ENCODE measurements around the gene FES. TPM values are rescaled to one million over a fixed set of nuclear protein-coding genes. Genes with fewer than 3 reads are reported as not detected.
A peak's percentile ranks its signal among the peaks of the same experiment; 100 is the strongest.

Gene FES
- total and polyA plus RNA-seq, 2 of the 13 experiments (the other 11 are each of a cell fraction or from before 2014, with no cell fraction given) = 4.0 to 9.5 TPM

DNA sequence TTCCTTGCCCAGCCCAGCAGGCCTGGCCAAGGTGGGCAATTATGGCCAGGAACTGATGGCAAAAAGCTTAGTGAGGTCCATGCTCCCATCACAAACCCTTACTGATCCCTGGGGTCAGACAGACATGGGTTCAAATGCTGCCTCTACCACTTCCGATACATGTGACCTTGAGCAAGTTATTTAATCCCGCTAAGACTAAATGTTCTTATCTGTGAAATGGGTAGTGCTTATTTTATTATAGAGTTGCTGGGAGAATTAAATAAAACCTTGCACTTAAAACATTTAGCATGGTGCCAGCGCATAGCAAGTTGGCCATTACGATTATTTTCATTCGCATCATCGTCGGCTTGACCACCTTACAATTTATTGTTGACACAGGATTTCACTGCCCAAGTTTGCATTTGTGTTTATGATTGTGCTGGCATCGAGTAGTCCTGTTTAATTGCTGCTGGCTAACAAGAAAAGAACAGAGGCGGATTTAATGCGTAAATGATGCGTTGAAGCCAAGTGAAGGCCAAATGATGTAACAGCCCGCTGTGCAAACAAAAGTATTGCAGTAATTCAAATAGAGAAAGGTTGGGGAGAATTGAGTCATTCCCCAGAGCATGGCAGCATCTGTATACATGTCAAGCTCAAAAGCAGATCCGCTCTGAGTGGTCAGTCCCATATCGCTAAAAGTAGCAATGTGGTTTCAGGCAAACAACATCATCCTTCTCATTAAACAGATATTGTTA, 23.2 kb upstream of the FES start (continued):
- TF ChIP-seq ZNF7 (CRISPR knock-in tag; IDR thresholded peaks at IDR 0.05) = peak; percentile 87
- TF ChIP-seq KLF6 (CRISPR knock-in tag; IDR thresholded peaks at IDR 0.05) = peak; percentile 73; the same call in 1 of the 2 replicates
- no peak for TF ChIP-seq EED (CRISPR knock-in tag; IDR thresholded peaks at IDR 0.05)
- no peak for TF ChIP-seq ZNF232 (CRISPR knock-in tag; IDR thresholded peaks at IDR 0.05; ENCODE audit: borderline replicate concordance)
- TF ChIP-seq ZNF12 (CRISPR knock-in tag; IDR thresholded peaks at IDR 0.05) = peak; percentile 84; the same call in 1 of the 2 replicates
- peak; percentile 58; the same call in 1 of the 2 replicates for TF ChIP-seq ZNF780A (CRISPR knock-in tag; IDR thresholded peaks at IDR 0.05)
- TF ChIP-seq ZBTB21 (CRISPR knock-in tag; IDR thresholded peaks at IDR 0.05) = peak; percentile 49; the same call in 1 of the 2 replicates
- TF ChIP-seq HOMEZ (CRISPR knock-in tag; IDR thresholded peaks at IDR 0.05; ENCODE audit: low read depth) = 0 out of 2 replicates have a peak, but pooled peaks have one; percentile 21
- TF ChIP-seq ZNF543 (CRISPR knock-in tag; IDR thresholded peaks at IDR 0.05) = no peak
- peak; percentile 73 for TF ChIP-seq JUND (CRISPR knock-in tag; IDR thresholded peaks at IDR 0.05)
- TF ChIP-seq ZNF383 (CRISPR knock-in tag; IDR thresholded peaks at IDR 0.05; ENCODE audit: borderline replicate concordance) = no peak
- no peak for TF ChIP-seq ZNF510 (CRISPR knock-in tag; IDR thresholded peaks at IDR 0.05; ENCODE audit: low read depth)
- TF ChIP-seq BRCA1 (CRISPR knock-in tag; IDR thresholded peaks at IDR 0.05) = no peak
- peak; percentile 82 for TF ChIP-seq ZNF775 (CRISPR knock-in tag; IDR thresholded peaks at IDR 0.05; ENCODE audit: borderline replicate concordance)
- no peak for TF ChIP-seq AHR (CRISPR knock-in tag; IDR thresholded peaks at IDR 0.05)
- TF ChIP-seq HMGXB3 (CRISPR knock-in tag; IDR thresholded peaks at IDR 0.05; ENCODE audit: borderline replicate concordance) = peak; percentile 68; the same call in 1 of the 2 replicates
- 0 out of 2 replicates have a peak, but pooled peaks have one; percentile 81 for TF ChIP-seq MEIS2 (CRISPR knock-in tag; IDR thresholded peaks at IDR 0.05)
- TF ChIP-seq, protein P1, sequence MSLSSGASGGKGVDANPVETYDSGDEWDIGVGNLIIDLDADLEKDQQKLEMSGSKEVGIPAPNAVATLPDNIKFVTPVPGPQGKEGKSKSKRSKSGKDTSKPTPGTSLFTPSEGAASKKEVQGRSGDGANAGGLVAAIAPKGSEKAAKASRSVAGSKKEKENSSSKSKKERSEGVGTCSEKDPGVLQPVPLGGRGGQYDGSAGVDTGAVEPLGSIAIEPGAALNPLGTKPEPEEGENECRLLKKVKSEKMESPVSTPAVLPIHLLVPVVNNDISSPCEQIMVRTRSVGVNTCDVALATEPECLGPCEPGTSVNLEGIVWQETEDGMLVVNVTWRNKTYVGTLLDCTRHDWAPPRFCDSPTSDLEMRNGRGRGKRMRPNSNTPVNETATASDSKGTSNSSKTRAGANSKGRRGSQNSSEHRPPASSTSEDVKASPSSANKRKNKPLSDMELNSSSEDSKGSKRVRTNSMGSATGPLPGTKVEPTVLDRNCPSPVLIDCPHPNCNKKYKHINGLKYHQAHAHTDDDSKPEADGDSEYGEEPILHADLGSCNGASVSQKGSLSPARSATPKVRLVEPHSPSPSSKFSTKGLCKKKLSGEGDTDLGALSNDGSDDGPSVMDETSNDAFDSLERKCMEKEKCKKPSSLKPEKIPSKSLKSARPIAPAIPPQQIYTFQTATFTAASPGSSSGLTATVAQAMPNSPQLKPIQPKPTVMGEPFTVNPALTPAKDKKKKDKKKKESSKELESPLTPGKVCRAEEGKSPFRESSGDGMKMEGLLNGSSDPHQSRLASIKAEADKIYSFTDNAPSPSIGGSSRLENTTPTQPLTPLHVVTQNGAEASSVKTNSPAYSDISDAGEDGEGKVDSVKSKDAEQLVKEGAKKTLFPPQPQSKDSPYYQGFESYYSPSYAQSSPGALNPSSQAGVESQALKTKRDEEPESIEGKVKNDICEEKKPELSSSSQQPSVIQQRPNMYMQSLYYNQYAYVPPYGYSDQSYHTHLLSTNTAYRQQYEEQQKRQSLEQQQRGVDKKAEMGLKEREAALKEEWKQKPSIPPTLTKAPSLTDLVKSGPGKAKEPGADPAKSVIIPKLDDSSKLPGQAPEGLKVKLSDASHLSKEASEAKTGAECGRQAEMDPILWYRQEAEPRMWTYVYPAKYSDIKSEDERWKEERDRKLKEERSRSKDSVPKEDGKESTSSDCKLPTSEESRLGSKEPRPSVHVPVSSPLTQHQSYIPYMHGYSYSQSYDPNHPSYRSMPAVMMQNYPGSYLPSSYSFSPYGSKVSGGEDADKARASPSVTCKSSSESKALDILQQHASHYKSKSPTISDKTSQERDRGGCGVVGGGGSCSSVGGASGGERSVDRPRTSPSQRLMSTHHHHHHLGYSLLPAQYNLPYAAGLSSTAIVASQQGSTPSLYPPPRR (CRISPR knock-in tag; IDR thresholded peaks at IDR 0.05; ENCODE audit: borderline replicate concordance) = peak; percentile 86
- TF ChIP-seq RXRA (CRISPR knock-in tag; IDR thresholded peaks at IDR 0.05) = peak; percentile 44; the same call in 1 of the 2 replicates
- TF ChIP-seq PHF20 (CRISPR knock-in tag; IDR thresholded peaks at IDR 0.05) = no peak

All from HepG2 (cell line).